Neural cell (in vitro differentiated cells): ENCODE results near the gene LFNG. TPM values are rescaled to one million over a fixed set of nuclear protein-coding genes. Genes with fewer than 3 reads are reported as not detected.

ENCODE experiments used
- H2AFZ ChIP-seq: fragments of 200-600, 300-800 bp; sonication (generic), shearing (Covaris generic); 2 replicates; pipeline ENCODE4 v1.6.0; 2014; ENCODE audit warnings: low read depth, mild to moderate bottlenecking, antibody characterized with exemption, low read length, moderate library complexity
- H3F3A ChIP-seq: fragments of 200-600 bp; shearing (Covaris generic); 2 replicates; pipeline ENCODE4 v1.6.1; 2016; ENCODE audit warnings: mild to moderate bottlenecking, moderate library complexity, mixed read lengths, antibody characterized with exemption, low read length; ENCODE audit not compliant: insufficient read depth, poor library complexity, severe bottlenecking
- H3K27ac ChIP-seq: fragments of 200-600, 300-800 bp; sonication (generic), shearing (Covaris generic); 2 replicates; pipeline ENCODE4 v1.5.1; 2014; ENCODE audit warnings: mild to moderate bottlenecking, low read length, moderate library complexity
- H3K27me3 ChIP-seq: fragments of 300-800, 200-600 bp; sonication (generic), shearing (Covaris generic); 2 replicates; pipeline ENCODE4 v1.6.0; 2014; ENCODE audit warnings: mild to moderate bottlenecking, low read depth, low read length, moderate library complexity; ENCODE audit not compliant: insufficient read depth
- H3K36me3 ChIP-seq: fragments of 300-800, 200-600 bp; sonication (generic), shearing (Covaris generic); 2 replicates; pipeline ENCODE4 v1.5.1; 2014; ENCODE audit warnings: mild to moderate bottlenecking, antibody characterized with exemption, low read length, moderate library complexity; ENCODE audit not compliant: insufficient read depth
- H3K4me2 ChIP-seq: fragments of 300-800, 200-600 bp; sonication (generic), shearing (Covaris generic); 2 replicates; pipeline ENCODE4 v1.6.0; 2014; ENCODE audit warnings: mild to moderate bottlenecking, low read length
- H3K4me3 ChIP-seq: fragments of 300-800, 200-600 bp; sonication (generic), shearing (Covaris generic); 2 replicates; pipeline ENCODE4 v1.5.1; 2014; ENCODE audit warnings: mild to moderate bottlenecking, low read length, moderate library complexity
- H3K79me2 ChIP-seq: fragments of 200-600 bp; shearing (Covaris generic); replicated peaks from 2 replicates; pipeline ENCODE4 v1.6.0; 2014; ENCODE audit warnings: mild to moderate bottlenecking, low read length, moderate library complexity; ENCODE audit not compliant: insufficient read depth
- H3K9ac ChIP-seq: fragments of 300-800, 200-600 bp; sonication (generic), shearing (Covaris generic); 2 replicates; pipeline ENCODE4 v1.6.1; 2016; ENCODE audit warnings: mild to moderate bottlenecking, low read length, mixed read lengths
- H3K9me2 ChIP-seq: fragments of 200-600 bp; shearing (Covaris generic); 2 replicates; pipeline ENCODE4 v1.6.1; 2016; ENCODE audit warnings: mild to moderate bottlenecking, low read length, mixed read lengths; ENCODE audit not compliant: insufficient read depth
- H3K9me3 ChIP-seq: fragments of 200-600, 300-800 bp; sonication (generic), shearing (Covaris generic); 2 replicates; pipeline ENCODE4 v1.6.1; 2016; ENCODE audit warnings: mild to moderate bottlenecking, mixed run types, low read length, moderate library complexity, mixed read lengths
- H4K20me1 ChIP-seq: fragments of 200-600 bp; shearing (Covaris generic); 2 replicates; pipeline ENCODE4 v1.6.1; 2016; ENCODE audit warnings: mild to moderate bottlenecking, mixed run types; ENCODE audit not compliant: insufficient read depth
- CTCF ChIP-seq: fragments of 450-650 bp; IDR thresholded peaks from 2 replicates; pipeline ENCODE4 v1.5.1; 2014; ENCODE audit warnings: antibody characterized with exemption, mild to moderate bottlenecking, moderate library complexity; ENCODE audit not compliant: poor library complexity, severe bottlenecking
- EP300 ChIP-seq: fragments of 450-650 bp; conservative IDR thresholded peaks from 2 replicates; pipeline ENCODE4 v1.6.1; 2014; ENCODE audit warnings: antibody characterized with exemption, mild to moderate bottlenecking, moderate library complexity; ENCODE audit not compliant: poor library complexity, severe bottlenecking
- EZH2 ChIP-seq: fragments of 200-600, 300-800 bp; shearing (Covaris generic), sonication (generic); IDR thresholded peaks from 2 replicates; pipeline ENCODE4 v1.6.1; 2014; ENCODE audit warnings: antibody characterized with exemption, low read length, borderline replicate concordance, mild to moderate bottlenecking; ENCODE audit not compliant: insufficient read depth, poor library complexity, severe bottlenecking
- MXI1 ChIP-seq: fragments of 450-650 bp; conservative IDR thresholded peaks from 2 replicates; pipeline ENCODE4 v1.6.1; 2014; ENCODE audit warnings: antibody characterized with exemption, mild to moderate bottlenecking; ENCODE audit not compliant: poor library complexity, severe bottlenecking
- POLR2AphosphoS5 ChIP-seq: IDR thresholded peaks from 2 replicates; pipeline ENCODE4 v1.6.1; 2012
- RAD21 ChIP-seq: fragments of 450-650 bp; conservative IDR thresholded peaks from 2 replicates; pipeline ENCODE4 v1.6.1; 2014; ENCODE audit warnings: antibody characterized with exemption, mild to moderate bottlenecking, moderate library complexity
- REST ChIP-seq: IDR thresholded peaks from 2 replicates; pipeline ENCODE4 v1.6.1; 2012; ENCODE audit warnings: borderline replicate concordance
- SMC3 ChIP-seq: fragments of 450-650 bp; conservative IDR thresholded peaks from 2 replicates; pipeline ENCODE4 v1.6.1; 2014; ENCODE audit warnings: antibody characterized with exemption, mild to moderate bottlenecking, moderate library complexity; ENCODE audit not compliant: poor library complexity
- TAF1 ChIP-seq: IDR thresholded peaks from 2 replicates; pipeline ENCODE4 v1.6.1; 2012; ENCODE audit warnings: low read depth
- polyA plus RNA-seq: library from polyadenylated mRNA; depleted of rRNA; stranded (reverse); fragments of >200 nt; gene quantifications from 2 replicates; pipeline ENCODE4 v1.2.3, GENCODE V29; 2014

The LFNG gene
- polyA plus RNA-seq, 1 donor from 2014 or later, result 0.30 TPM

GRCh38 chr7:2499719-2500430 lies 19.7 kb upstream of the LFNG start:
- no peaks in the 10 kb centered on the region for H3F3A ChIP-seq
- H4K20me1 ChIP-seq, result no peaks in the 10 kb centered on the region
- no peaks in the 10 kb centered on the region for H3K9me3 ChIP-seq
- H3K4me2 ChIP-seq, result no peak overlapping the region
- H3K27ac ChIP-seq, result no peak overlapping the region
- H3K9me2 ChIP-seq, result no peaks in the 10 kb centered on the region
- no peaks in the 10 kb centered on the region for H3K79me2 ChIP-seq
- H3K27me3 ChIP-seq, result no peaks in the 10 kb centered on the region
- H3K4me3 ChIP-seq, result no peak overlapping the region
- H3K9ac ChIP-seq, result no peak overlapping the region
- no peak overlapping the region for H2AFZ ChIP-seq
- TF ChIP-seq REST, result no peak
- TF ChIP-seq SMC3, result no peak
- TF ChIP-seq CTCF, result no peak
- TF ChIP-seq EP300, result no peak
- TF ChIP-seq MXI1, result no peak
- no peak for TF ChIP-seq RAD21
- TF ChIP-seq POLR2AphosphoS5, result no peak
- TF ChIP-seq TAF1, result no peak
- no peak for TF ChIP-seq EZH2
- no peaks in the 10 kb centered on the region for H3K36me3 ChIP-seq

- H2AFZ ChIP-seq, result no peak overlapping the region
- no peak overlapping the region for H3K27ac ChIP-seq
- H3K9me3 ChIP-seq, result no peaks in the 10 kb centered on the region
- H3F3A ChIP-seq, result no peaks in the 10 kb centered on the region
- H3K9ac ChIP-seq, result no peak overlapping the region
- H3K4me2 ChIP-seq, result no peak overlapping the region
- TF ChIP-seq RAD21 (no peak), MXI1 (no peak), TAF1 (no peak), CTCF (no peak)
- H3K4me3 ChIP-seq, result no peak overlapping the region
- H4K20me1 ChIP-seq, result no peaks in the 10 kb centered on the region
- H3K27me3 ChIP-seq, result no peaks in the 10 kb centered on the region
- no peaks in the 10 kb centered on the region for H3K79me2 ChIP-seq
- H3K9me2 ChIP-seq, result no peaks in the 10 kb centered on the region
- no peaks in the 10 kb centered on the region for H3K36me3 ChIP-seq
Observed at GRCh38 chr7:2500701-2501100, 18.9 kb upstream of the LFNG start.
